Femur (tissue), 1 donor: ENCODE data around the gene ACVR1.

Source experiments
- DNase-seq: peaks from one replicate; pipeline ENCODE4 v3.0.0-alpha.2; 2017

ACVR1 gene

DNA sequence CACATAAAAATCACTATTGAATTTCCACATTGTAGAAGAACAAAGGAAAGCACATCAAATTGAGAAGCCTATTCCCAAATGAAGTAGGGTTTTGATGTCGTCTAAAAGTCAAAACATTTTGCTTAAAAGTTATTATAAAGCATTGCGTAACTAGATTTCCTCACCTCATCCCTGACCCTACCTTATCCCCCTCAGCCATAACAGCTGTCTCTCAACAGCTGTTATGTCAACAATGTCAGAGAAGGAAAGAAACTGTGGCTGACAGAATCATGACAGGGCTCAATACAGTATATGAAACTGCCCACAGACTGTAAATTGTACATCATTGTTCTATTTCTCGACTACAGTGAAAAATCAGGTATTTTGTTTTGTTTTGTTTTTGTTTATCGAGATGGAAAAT, 184.4 kb downstream of the ACVR1 start:
- DNase-seq = no peak

- DNase-seq = no peak
Measured at GRCh38 chr2:157691131-157691530, 185.0 kb downstream of the ACVR1 start.
